GM19238 (cell line): ENCODE results near the gene KCNJ1.
A peak's percentile ranks its signal among the peaks of the same experiment; 100 is the strongest.

Source experiments
- DNase-seq: peaks from one replicate; pipeline ENCODE4 v3.0.0; 2011; ENCODE audit warnings: low spot score; ENCODE audit not compliant: insufficient read length

KCNJ1 gene

GRCh38 chr11:128852327-128853023 lies 14.6 kb downstream of the KCNJ1 start:
- no peak for DNase-seq

- DNase-seq = peak; percentile 30
Measured at GRCh38 chr11:128848815-128849455, 18.2 kb downstream of the KCNJ1 start.

GRCh38 chr11:128846985-128847384 lies 20.1 kb downstream of the KCNJ1 start:
- DNase-seq = no peak

- no peak for DNase-seq
Measured at GRCh38 chr11:128845334-128845780, 21.7 kb downstream of the KCNJ1 start.

GRCh38 chr11:128843198-128843785 lies 23.8 kb downstream of the KCNJ1 start:
- DNase-seq = no peak

GRCh38 chr11:128841461-128842072 lies 25.5 kb downstream of the KCNJ1 start:
- DNase-seq = no peak

GRCh38 chr11:128840783-128841182 lies 26.3 kb downstream of the KCNJ1 start:
- no peak for DNase-seq

GRCh38 chr11:128840137-128840536 lies 27.0 kb downstream of the KCNJ1 start:
- DNase-seq = no peak

- DNase-seq = no peak
Measured at GRCh38 chr11:128839081-128839480, 28.0 kb downstream of the KCNJ1 start.

- DNase-seq = no peak
Measured at GRCh38 chr11:128837627-128838026, 29.5 kb downstream of the KCNJ1 start.

- no peak for DNase-seq
Measured at GRCh38 chr11:128835741-128836430, 31.2 kb downstream of the KCNJ1 start.

- DNase-seq = no peak
Measured at GRCh38 chr11:128834157-128834556, 32.9 kb downstream of the KCNJ1 start.

- DNase-seq = no peak
Measured at GRCh38 chr11:128832121-128832497, 35.0 kb downstream of the KCNJ1 start.

- DNase-seq = peak; percentile 56
Measured at GRCh38 chr11:128831174-128832120, 35.6 kb downstream of the KCNJ1 start.

- no peak for DNase-seq
Measured at GRCh38 chr11:128830290-128831173, 36.6 kb downstream of the KCNJ1 start.

- no peak for DNase-seq
Measured at GRCh38 chr11:128828350-128828749, 38.7 kb downstream of the KCNJ1 start.

- DNase-seq = no peak
Measured at GRCh38 chr11:128827191-128827893, 39.8 kb downstream of the KCNJ1 start.

GRCh38 chr11:128825050-128825784 lies 41.9 kb downstream of the KCNJ1 start:
- no peak for DNase-seq
